ENCODE measurements around the gene HSF2BP.

HSF2BP gene

GRCh38 chr21:43609501-43610340, 49.6 kb downstream of the HSF2BP start:
- no peaks in the 10 kb centered on the region for H3K27me3 ChIP-seq (ENCODE audit: control insufficient read depth in 2 of 2, insufficient read depth in 2 of 2, low read length in 2 of 2)
- peak overlapping the region; percentile 13 to 24 for H3K9ac ChIP-seq (ENCODE audit: low read depth in 1 of 2, low read length in 2 of 2)
- H3K9me3 ChIP-seq (ENCODE audit: control insufficient read depth in 2 of 2, low read length in 2 of 2), result no peaks in the 10 kb centered on the region
- peak overlapping the region; percentile 18 to 24 for H3K27ac ChIP-seq (ENCODE audit: low read depth in 2 of 2, low read length in 2 of 2)
- H3K4me1 ChIP-seq (ENCODE audit: control insufficient read depth in 2 of 2, insufficient read depth in 2 of 2, low read length in 2 of 2), result peaks cover 12 to 15% of the 10 kb centered on the region in 2 donors
- H3K36me3 ChIP-seq (ENCODE audit: control insufficient read depth in 2 of 2, insufficient read depth in 2 of 2, low read length in 2 of 2), result no peaks in the 10 kb centered on the region
- no peak overlapping the region for H3K4me3 ChIP-seq (ENCODE audit: low read length in 2 of 2)

- no peaks in the 10 kb centered on the region for H3K36me3 ChIP-seq (ENCODE audit: control insufficient read depth in 2 of 2, insufficient read depth in 2 of 2, low read length in 2 of 2)
- no peak overlapping the region for H3K4me3 ChIP-seq (ENCODE audit: low read length in 2 of 2)
- H3K9ac ChIP-seq (ENCODE audit: low read depth in 1 of 2, low read length in 2 of 2), result no peak overlapping the region
- H3K4me1 ChIP-seq (ENCODE audit: control insufficient read depth in 2 of 2, insufficient read depth in 2 of 2, low read length in 2 of 2), result peaks cover 12 to 15% of the 10 kb centered on the region in 2 donors
- no peaks in the 10 kb centered on the region for H3K9me3 ChIP-seq (ENCODE audit: control insufficient read depth in 2 of 2, low read length in 2 of 2)
- H3K27ac ChIP-seq (ENCODE audit: low read depth in 2 of 2, low read length in 2 of 2), result no peak overlapping the region
- no peaks in the 10 kb centered on the region for H3K27me3 ChIP-seq (ENCODE audit: control insufficient read depth in 2 of 2, insufficient read depth in 2 of 2, low read length in 2 of 2)
Measured at GRCh38 chr21:43608664-43609063, 50.6 kb downstream of the HSF2BP start.

DNA sequence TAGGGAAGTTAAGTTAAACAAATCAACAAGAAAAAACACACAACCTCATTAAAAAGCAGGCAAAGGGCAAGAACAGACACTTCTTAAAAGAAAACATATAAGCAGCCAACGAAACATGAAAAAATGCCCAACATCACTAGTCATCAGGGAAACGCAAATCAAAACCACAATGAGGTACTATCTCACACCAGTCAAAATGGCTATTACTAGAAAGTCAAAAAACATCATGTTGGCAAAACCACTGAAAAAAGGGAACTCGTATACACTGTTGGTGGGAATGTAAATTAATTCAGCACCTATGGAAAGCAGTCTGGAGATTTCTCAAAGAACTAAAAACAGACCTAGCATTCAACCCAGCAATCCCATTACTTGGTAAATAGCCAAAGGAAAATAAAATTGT, 51.1 kb downstream of the HSF2BP start:
- no peaks in the 10 kb centered on the region for H3K9me3 ChIP-seq (ENCODE audit: control insufficient read depth in 2 of 2, low read length in 2 of 2)
- H3K9ac ChIP-seq (ENCODE audit: low read depth in 1 of 2, low read length in 2 of 2), result no peak overlapping the region
- H3K4me1 ChIP-seq (ENCODE audit: control insufficient read depth in 2 of 2, insufficient read depth in 2 of 2, low read length in 2 of 2), result peaks cover 12 to 14% of the 10 kb centered on the region in 2 donors
- H3K4me3 ChIP-seq (ENCODE audit: low read length in 2 of 2), result no peak overlapping the region
- H3K27ac ChIP-seq (ENCODE audit: low read depth in 2 of 2, low read length in 2 of 2), result no peak overlapping the region
- no peaks in the 10 kb centered on the region for H3K27me3 ChIP-seq (ENCODE audit: control insufficient read depth in 2 of 2, insufficient read depth in 2 of 2, low read length in 2 of 2)
- no peaks in the 10 kb centered on the region for H3K36me3 ChIP-seq (ENCODE audit: control insufficient read depth in 2 of 2, insufficient read depth in 2 of 2, low read length in 2 of 2)

GRCh38 chr21:43605320-43606215, 53.7 kb downstream of the HSF2BP start:
- H3K27me3 ChIP-seq (ENCODE audit: control insufficient read depth in 2 of 2, insufficient read depth in 2 of 2, low read length in 2 of 2), result no peaks in the 10 kb centered on the region
- H3K27ac ChIP-seq (ENCODE audit: low read depth in 2 of 2, low read length in 2 of 2), result no peak overlapping the region
- peaks cover 6 to 8% of the 10 kb centered on the region in 2 donors for H3K4me1 ChIP-seq (ENCODE audit: control insufficient read depth in 2 of 2, insufficient read depth in 2 of 2, low read length in 2 of 2)
- peak overlapping the region in 1 of 2 donors; percentile 2 for H3K9ac ChIP-seq (ENCODE audit: low read depth in 1 of 2, low read length in 2 of 2)
- H3K4me3 ChIP-seq (ENCODE audit: low read length in 2 of 2), result no peak overlapping the region
- no peaks in the 10 kb centered on the region for H3K9me3 ChIP-seq (ENCODE audit: control insufficient read depth in 2 of 2, low read length in 2 of 2)
- no peaks in the 10 kb centered on the region for H3K36me3 ChIP-seq (ENCODE audit: control insufficient read depth in 2 of 2, insufficient read depth in 2 of 2, low read length in 2 of 2)

DNA sequence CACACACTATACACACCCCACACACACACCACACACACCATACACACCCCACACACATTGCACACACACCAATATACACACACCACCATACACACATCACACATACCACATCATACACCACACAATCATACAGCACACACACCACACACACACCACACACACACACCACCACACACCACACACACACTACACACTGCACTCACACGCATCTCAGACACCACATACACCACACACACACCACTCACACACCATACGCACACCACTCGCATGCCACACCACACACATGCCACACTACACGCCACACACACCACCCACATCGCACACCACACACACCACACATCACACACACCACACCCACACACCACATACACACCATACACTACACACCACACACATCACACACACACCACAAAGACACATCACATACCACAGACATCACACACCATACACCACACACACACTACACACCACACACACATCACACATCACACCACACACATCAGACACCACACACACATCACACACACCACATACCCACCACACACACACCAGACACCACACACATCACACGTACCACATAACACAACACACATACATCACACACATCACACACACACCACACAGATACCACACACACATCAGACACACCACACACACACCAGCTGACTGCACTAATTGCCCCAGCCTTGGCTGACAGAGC, 54.6 kb downstream of the HSF2BP start:
- Histone ChIP-seq H3K4me1 (ENCODE audit: control insufficient read depth in 2 of 2, insufficient read depth in 2 of 2, low read length in 2 of 2) (peaks cover 2 to 3% of the 10 kb centered on the region in 2 donors), H3K27ac (ENCODE audit: low read depth in 2 of 2, low read length in 2 of 2) (no peak overlapping the region), H3K9me3 (ENCODE audit: control insufficient read depth in 2 of 2, low read length in 2 of 2) (no peaks in the 10 kb centered on the region), H3K4me3 (ENCODE audit: low read length in 2 of 2) (no peak overlapping the region), H3K27me3 (ENCODE audit: control insufficient read depth in 2 of 2, insufficient read depth in 2 of 2, low read length in 2 of 2) (no peaks in the 10 kb centered on the region), H3K36me3 (ENCODE audit: control insufficient read depth in 2 of 2, insufficient read depth in 2 of 2, low read length in 2 of 2) (no peaks in the 10 kb centered on the region), H3K9ac (ENCODE audit: low read depth in 1 of 2, low read length in 2 of 2) (no peak overlapping the region)

DNA sequence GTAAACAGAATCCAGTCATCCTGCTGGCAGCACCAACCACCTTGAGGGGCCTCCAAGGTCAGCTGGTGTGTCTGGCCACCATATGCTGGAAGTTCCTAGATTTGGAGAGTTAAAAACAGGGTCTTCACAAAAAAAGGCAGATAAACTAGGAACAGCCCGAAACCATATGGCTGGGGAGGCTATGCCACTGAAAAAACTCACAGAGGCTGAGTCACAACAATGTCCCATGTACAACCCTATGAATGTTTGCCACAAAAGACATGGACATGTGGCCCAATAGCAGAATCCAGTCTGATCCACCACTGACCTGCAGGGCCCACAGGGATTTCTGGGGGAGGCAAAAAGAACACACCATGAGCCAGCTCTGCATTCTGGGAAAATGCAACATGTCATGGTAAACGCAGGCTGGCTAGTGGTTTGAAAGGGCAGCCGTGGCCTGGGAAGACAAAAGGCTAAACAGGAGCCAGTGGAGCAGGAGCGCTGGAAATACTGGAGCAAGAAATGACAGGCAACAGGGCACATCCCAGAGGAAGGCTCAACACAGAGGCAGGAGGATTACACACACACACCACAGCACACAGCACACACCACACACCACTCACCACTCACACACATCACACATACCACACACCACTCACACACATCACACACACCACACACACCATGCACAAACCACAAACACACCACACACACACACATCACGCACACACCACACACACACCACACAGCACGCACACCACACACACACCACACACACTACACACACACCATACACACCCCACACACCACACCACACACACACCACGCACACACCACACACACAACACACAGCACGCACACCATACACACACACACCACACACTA, 55.4 kb downstream of the HSF2BP start:
- Histone ChIP-seq H3K4me1 (ENCODE audit: control insufficient read depth in 2 of 2, insufficient read depth in 2 of 2, low read length in 2 of 2) (no peaks in the 10 kb centered on the region), H3K36me3 (ENCODE audit: control insufficient read depth in 2 of 2, insufficient read depth in 2 of 2, low read length in 2 of 2) (no peaks in the 10 kb centered on the region), H3K4me3 (ENCODE audit: low read length in 2 of 2) (no peak overlapping the region), H3K27me3 (ENCODE audit: control insufficient read depth in 2 of 2, insufficient read depth in 2 of 2, low read length in 2 of 2) (no peaks in the 10 kb centered on the region), H3K27ac (ENCODE audit: low read depth in 2 of 2, low read length in 2 of 2) (peak overlapping the region in 1 of 2 donors; percentile 26), H3K9me3 (ENCODE audit: control insufficient read depth in 2 of 2, low read length in 2 of 2) (no peaks in the 10 kb centered on the region), H3K9ac (ENCODE audit: low read depth in 1 of 2, low read length in 2 of 2) (no peak overlapping the region)

DNA sequence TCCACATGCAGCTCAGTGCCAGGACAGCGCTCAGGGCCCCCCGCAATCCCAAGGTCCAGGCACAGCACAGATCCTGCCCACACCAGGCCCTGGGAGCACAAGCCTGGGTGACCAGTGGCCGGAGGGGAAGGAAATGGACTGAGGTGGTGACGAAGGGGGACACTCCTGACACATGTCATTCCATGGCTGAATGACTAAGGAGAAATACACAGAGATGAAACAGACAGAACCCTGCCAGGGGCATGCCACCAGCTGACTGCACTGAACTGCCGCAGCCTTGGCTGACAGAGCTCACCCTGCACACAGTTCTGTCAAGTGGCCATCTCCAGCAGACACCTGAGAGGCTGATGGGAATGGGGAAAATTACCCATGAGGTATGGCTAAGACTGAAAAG, 56.1 kb downstream of the HSF2BP start:
- no peaks in the 10 kb centered on the region for H3K9me3 ChIP-seq (ENCODE audit: control insufficient read depth in 2 of 2, low read length in 2 of 2)
- H3K36me3 ChIP-seq (ENCODE audit: control insufficient read depth in 2 of 2, insufficient read depth in 2 of 2, low read length in 2 of 2), result no peaks in the 10 kb centered on the region
- no peaks in the 10 kb centered on the region for H3K27me3 ChIP-seq (ENCODE audit: control insufficient read depth in 2 of 2, insufficient read depth in 2 of 2, low read length in 2 of 2)
- H3K4me3 ChIP-seq (ENCODE audit: low read length in 2 of 2), result no peak overlapping the region
- no peaks in the 10 kb centered on the region for H3K4me1 ChIP-seq (ENCODE audit: control insufficient read depth in 2 of 2, insufficient read depth in 2 of 2, low read length in 2 of 2)
- H3K27ac ChIP-seq (ENCODE audit: low read depth in 2 of 2, low read length in 2 of 2), result peak overlapping the region; percentile 23 to 26
- no peak overlapping the region for H3K9ac ChIP-seq (ENCODE audit: low read depth in 1 of 2, low read length in 2 of 2)

- H3K27me3 ChIP-seq (ENCODE audit: control insufficient read depth in 2 of 2, insufficient read depth in 2 of 2, low read length in 2 of 2), result no peaks in the 10 kb centered on the region
- H3K4me1 ChIP-seq (ENCODE audit: control insufficient read depth in 2 of 2, insufficient read depth in 2 of 2, low read length in 2 of 2), result no peaks in the 10 kb centered on the region
- no peaks in the 10 kb centered on the region for H3K9me3 ChIP-seq (ENCODE audit: control insufficient read depth in 2 of 2, low read length in 2 of 2)
- H3K36me3 ChIP-seq (ENCODE audit: control insufficient read depth in 2 of 2, insufficient read depth in 2 of 2, low read length in 2 of 2), result no peaks in the 10 kb centered on the region
- peak overlapping the region; percentile 23 to 26 for H3K27ac ChIP-seq (ENCODE audit: low read depth in 2 of 2, low read length in 2 of 2)
- no peak overlapping the region for H3K4me3 ChIP-seq (ENCODE audit: low read length in 2 of 2)
- no peak overlapping the region for H3K9ac ChIP-seq (ENCODE audit: low read depth in 1 of 2, low read length in 2 of 2)
Measured at GRCh38 chr21:43602266-43603232, 56.7 kb downstream of the HSF2BP start.
